C4-2B (cell line): ENCODE data around the gene SOX2.

ENCODE experiments used
- ZFX ChIP-seq: fragments of 450-650 bp; IDR thresholded peaks from 2 replicates; pipeline ENCODE4 v1.6.1; 2017
- TF ChIP-seq, protein P1 (sequence below): fragments of 450-650 bp; conservative IDR thresholded peaks from 2 replicates; pipeline ENCODE4 v1.5.1; 2017; ENCODE audit warnings: mild to moderate bottlenecking

DNA sequence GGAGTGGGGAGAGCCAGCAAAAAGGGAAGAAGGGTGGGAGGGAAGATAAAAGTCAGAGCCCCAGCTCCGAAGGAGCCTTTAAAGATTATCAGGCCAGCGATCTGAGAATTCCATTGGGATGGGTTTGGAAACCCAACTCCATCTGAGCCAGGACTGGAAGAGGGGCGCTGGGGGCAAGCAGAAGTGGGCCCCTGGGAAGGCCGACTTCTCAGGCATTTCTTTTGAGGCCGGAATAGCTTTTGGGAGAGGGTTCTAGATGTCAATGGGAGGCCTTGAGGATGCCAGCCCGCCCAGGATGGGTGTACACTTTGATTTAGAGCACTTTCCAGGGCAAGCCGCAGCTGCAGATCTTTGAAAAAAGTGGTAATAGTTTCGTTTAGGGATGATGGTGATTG is 6.6 kb upstream of the SOX2 start:
- TF ChIP-seq, protein P1, sequence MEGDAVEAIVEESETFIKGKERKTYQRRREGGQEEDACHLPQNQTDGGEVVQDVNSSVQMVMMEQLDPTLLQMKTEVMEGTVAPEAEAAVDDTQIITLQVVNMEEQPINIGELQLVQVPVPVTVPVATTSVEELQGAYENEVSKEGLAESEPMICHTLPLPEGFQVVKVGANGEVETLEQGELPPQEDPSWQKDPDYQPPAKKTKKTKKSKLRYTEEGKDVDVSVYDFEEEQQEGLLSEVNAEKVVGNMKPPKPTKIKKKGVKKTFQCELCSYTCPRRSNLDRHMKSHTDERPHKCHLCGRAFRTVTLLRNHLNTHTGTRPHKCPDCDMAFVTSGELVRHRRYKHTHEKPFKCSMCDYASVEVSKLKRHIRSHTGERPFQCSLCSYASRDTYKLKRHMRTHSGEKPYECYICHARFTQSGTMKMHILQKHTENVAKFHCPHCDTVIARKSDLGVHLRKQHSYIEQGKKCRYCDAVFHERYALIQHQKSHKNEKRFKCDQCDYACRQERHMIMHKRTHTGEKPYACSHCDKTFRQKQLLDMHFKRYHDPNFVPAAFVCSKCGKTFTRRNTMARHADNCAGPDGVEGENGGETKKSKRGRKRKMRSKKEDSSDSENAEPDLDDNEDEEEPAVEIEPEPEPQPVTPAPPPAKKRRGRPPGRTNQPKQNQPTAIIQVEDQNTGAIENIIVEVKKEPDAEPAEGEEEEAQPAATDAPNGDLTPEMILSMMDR: no peak
- TF ChIP-seq ZFX: no peak
